Measurements from ENCODE around the gene GABARAP.

The GABARAP gene

GRCh38 chr17:7241783-7242716 is at the start of gene GABARAP:
TSS of gene GABARAP (minus strand) at chr17:7242449. CDS start at chr17:7242330, 119 bp downstream.
- no peaks in the 10 kb centered on the region for H3K9me3 ChIP-seq (ENCODE audit: control insufficient read depth, insufficient read depth, low read depth, low read length)
- H3K27ac ChIP-seq (ENCODE audit: extremely low read depth, low read depth, low read length) = peak within 1 kb of the TSS; percentile 91
- peak within 1 kb of the TSS; percentile 82 for H3K4me3 ChIP-seq (ENCODE audit: low read depth, low read length)
- H3K4me1 ChIP-seq (ENCODE audit: control insufficient read depth, insufficient read depth, low read length) = peaks cover 11% of the 10 kb centered on the region
- ChIA-PET CTCF (interaction anchor here (0.7 to 5.2 kb wide), 10 partner anchors 10 to 521 kb away, joined by 3 to 33 read pairs (median 4); partner anchors contain the start of genes ACADVL and DLG4), POLR2A (interaction anchor here (0.7 to 14.2 kb wide), 17 partner anchors 8 to 445 kb away, joined by 3 to 284 read pairs (median 5); partner anchors contain the start of genes ACADVL, CTDNEP1, DLG4 and DVL2)
- peaks cover 21 to 53% of the 10 kb centered on the region in 2 experiments for H3K36me3 ChIP-seq (ENCODE audit: control insufficient read depth in 2 of 2, insufficient read depth in 1 of 2, low read length in 2 of 2)
- TF ChIP-seq ZNF776 (tag by site-specific recombination; IDR thresholded peaks at IDR 0.05; ENCODE audit: borderline replicate concordance) (no peak), HOXA7 (CRISPR knock-in tag; IDR thresholded peaks at IDR 0.05; ENCODE audit: borderline replicate concordance) (no peak), ZNF623 (tag by site-specific recombination; IDR thresholded peaks at IDR 0.05) (no peak), BCL11A (tag by site-specific recombination; IDR thresholded peaks at IDR 0.05; ENCODE audit: low read depth) (0 out of 2 replicates have a peak, but pooled peaks have one; percentile 13), ZNF785 (tag by site-specific recombination; IDR thresholded peaks at IDR 0.05) (no peak), SP7 (tag by site-specific recombination; IDR thresholded peaks at IDR 0.05) (no peak; the same call in 1 of the 2 replicates), ZNF423 (tag by site-specific recombination; IDR thresholded peaks at IDR 0.05) (no peak), ZNF645 (tag by site-specific recombination; IDR thresholded peaks at IDR 0.05) (no peak), ZNF549 (tag by site-specific recombination; IDR thresholded peaks at IDR 0.05) (no peak), REPIN1 (tag by site-specific recombination; IDR thresholded peaks at IDR 0.05; ENCODE audit: low read depth) (no peak), WT1 (tag by site-specific recombination; IDR thresholded peaks at IDR 0.05) (peak; percentile 30; the same call in 1 of the 2 replicates), ZNF677 (tag by site-specific recombination; IDR thresholded peaks at IDR 0.05) (no peak), ZNF404 (tag by site-specific recombination; IDR thresholded peaks at IDR 0.05) (no peak), ZNF488 (tag by site-specific recombination; IDR thresholded peaks at IDR 0.05) (no peak), ZBTB20 (tag by site-specific recombination; IDR thresholded peaks at IDR 0.05) (peak; percentile 92), SP2 (tag by site-specific recombination; IDR thresholded peaks at IDR 0.05) (peak; percentile 79), ZNF600 (tag by site-specific recombination; IDR thresholded peaks at IDR 0.05) (peak; percentile 62), ZNF433 (tag by site-specific recombination; IDR thresholded peaks at IDR 0.05; ENCODE audit: low read depth) (no peak), MEIS1 (CRISPR knock-in tag; IDR thresholded peaks at IDR 0.05; ENCODE audit: borderline replicate concordance) (no peak), ZNF473 (tag by site-specific recombination; IDR thresholded peaks at IDR 0.05) (no peak), ZNF24 (tag by site-specific recombination; IDR thresholded peaks at IDR 0.05) (peak; percentile 79)
- TF ChIP-seq, protein P1, sequence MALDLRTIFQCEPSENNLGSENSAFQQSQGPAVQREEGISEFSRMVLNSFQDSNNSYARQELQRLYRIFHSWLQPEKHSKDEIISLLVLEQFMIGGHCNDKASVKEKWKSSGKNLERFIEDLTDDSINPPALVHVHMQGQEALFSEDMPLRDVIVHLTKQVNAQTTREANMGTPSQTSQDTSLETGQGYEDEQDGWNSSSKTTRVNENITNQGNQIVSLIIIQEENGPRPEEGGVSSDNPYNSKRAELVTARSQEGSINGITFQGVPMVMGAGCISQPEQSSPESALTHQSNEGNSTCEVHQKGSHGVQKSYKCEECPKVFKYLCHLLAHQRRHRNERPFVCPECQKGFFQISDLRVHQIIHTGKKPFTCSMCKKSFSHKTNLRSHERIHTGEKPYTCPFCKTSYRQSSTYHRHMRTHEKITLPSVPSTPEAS (tag by site-specific recombination; IDR thresholded peaks at IDR 0.05) = no peak
- TF ChIP-seq, protein P2, sequence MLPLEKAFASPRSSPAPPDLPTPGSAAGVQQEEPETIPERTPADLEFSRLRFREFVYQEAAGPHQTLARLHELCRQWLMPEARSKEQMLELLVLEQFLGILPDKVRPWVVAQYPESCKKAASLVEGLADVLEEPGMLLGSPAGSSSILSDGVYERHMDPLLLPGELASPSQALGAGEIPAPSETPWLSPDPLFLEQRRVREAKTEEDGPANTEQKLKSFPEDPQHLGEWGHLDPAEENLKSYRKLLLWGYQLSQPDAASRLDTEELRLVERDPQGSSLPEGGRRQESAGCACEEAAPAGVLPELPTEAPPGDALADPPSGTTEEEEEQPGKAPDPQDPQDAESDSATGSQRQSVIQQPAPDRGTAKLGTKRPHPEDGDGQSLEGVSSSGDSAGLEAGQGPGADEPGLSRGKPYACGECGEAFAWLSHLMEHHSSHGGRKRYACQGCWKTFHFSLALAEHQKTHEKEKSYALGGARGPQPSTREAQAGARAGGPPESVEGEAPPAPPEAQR (tag by site-specific recombination; IDR thresholded peaks at IDR 0.05) = no peak
- TF ChIP-seq, protein P3, sequence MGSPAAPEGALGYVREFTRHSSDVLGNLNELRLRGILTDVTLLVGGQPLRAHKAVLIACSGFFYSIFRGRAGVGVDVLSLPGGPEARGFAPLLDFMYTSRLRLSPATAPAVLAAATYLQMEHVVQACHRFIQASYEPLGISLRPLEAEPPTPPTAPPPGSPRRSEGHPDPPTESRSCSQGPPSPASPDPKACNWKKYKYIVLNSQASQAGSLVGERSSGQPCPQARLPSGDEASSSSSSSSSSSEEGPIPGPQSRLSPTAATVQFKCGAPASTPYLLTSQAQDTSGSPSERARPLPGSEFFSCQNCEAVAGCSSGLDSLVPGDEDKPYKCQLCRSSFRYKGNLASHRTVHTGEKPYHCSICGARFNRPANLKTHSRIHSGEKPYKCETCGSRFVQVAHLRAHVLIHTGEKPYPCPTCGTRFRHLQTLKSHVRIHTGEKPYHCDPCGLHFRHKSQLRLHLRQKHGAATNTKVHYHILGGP (tag by site-specific recombination; IDR thresholded peaks at IDR 0.05) = no peak
- TF ChIP-seq, protein P4, sequence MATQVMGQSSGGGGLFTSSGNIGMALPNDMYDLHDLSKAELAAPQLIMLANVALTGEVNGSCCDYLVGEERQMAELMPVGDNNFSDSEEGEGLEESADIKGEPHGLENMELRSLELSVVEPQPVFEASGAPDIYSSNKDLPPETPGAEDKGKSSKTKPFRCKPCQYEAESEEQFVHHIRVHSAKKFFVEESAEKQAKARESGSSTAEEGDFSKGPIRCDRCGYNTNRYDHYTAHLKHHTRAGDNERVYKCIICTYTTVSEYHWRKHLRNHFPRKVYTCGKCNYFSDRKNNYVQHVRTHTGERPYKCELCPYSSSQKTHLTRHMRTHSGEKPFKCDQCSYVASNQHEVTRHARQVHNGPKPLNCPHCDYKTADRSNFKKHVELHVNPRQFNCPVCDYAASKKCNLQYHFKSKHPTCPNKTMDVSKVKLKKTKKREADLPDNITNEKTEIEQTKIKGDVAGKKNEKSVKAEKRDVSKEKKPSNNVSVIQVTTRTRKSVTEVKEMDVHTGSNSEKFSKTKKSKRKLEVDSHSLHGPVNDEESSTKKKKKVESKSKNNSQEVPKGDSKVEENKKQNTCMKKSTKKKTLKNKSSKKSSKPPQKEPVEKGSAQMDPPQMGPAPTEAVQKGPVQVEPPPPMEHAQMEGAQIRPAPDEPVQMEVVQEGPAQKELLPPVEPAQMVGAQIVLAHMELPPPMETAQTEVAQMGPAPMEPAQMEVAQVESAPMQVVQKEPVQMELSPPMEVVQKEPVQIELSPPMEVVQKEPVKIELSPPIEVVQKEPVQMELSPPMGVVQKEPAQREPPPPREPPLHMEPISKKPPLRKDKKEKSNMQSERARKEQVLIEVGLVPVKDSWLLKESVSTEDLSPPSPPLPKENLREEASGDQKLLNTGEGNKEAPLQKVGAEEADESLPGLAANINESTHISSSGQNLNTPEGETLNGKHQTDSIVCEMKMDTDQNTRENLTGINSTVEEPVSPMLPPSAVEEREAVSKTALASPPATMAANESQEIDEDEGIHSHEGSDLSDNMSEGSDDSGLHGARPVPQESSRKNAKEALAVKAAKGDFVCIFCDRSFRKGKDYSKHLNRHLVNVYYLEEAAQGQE (tag by site-specific recombination; IDR thresholded peaks at IDR 0.05) = peak; percentile 81
- TF ChIP-seq, protein P5, sequence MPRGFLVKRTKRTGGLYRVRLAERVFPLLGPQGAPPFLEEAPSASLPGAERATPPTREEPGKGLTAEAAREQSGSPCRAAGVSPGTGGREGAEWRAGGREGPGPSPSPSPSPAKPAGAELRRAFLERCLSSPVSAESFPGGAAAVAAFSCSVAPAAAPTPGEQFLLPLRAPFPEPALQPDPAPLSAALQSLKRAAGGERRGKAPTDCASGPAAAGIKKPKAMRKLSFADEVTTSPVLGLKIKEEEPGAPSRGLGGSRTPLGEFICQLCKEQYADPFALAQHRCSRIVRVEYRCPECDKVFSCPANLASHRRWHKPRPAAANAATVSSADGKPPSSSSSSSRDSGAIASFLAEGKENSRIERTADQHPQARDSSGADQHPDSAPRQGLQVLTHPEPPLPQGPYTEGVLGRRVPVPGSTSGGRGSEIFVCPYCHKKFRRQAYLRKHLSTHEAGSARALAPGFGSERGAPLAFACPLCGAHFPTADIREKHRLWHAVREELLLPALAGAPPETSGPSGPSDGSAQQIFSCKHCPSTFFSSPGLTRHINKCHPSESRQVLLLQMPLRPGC (tag by site-specific recombination; IDR thresholded peaks at IDR 0.05) = no peak
